NCI-H2196 treated with DMSO at 0.1 percent for 48 hours (cell line): Measurements from ENCODE around the gene TRIM41.

ENCODE experiments used
- DNase-seq: peaks from one replicate; lab custom pipeline; 2025; ENCODE audit not compliant: unreplicated experiment; lab: John Stamatoyannopoulos, UW

Gene TRIM41

DNA sequence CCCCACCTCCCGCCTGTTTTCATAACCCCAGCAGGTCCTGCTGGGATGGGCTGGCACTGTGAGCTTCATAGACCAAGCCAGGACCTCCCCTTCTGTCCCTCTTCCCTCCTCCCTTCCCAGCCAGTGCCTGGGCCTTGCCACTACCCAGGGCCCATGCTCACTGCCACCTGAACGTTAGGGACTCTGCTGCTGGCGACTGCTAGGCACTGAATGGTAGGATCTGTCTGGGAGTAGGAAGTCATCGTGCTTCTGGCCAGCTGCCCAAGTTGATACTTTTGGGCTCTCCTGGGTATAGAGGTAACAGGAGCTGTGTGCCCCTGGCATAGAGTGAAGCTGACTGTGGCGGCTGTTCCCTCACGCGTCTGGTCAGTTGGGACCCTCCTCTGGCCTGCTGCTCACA, 8.4 kb downstream of the TRIM41 start:
- DNase-seq, result no peak

GRCh38 chr5:181232593-181232992, 9.5 kb downstream of the TRIM41 start:
- no peak for DNase-seq

DNA sequence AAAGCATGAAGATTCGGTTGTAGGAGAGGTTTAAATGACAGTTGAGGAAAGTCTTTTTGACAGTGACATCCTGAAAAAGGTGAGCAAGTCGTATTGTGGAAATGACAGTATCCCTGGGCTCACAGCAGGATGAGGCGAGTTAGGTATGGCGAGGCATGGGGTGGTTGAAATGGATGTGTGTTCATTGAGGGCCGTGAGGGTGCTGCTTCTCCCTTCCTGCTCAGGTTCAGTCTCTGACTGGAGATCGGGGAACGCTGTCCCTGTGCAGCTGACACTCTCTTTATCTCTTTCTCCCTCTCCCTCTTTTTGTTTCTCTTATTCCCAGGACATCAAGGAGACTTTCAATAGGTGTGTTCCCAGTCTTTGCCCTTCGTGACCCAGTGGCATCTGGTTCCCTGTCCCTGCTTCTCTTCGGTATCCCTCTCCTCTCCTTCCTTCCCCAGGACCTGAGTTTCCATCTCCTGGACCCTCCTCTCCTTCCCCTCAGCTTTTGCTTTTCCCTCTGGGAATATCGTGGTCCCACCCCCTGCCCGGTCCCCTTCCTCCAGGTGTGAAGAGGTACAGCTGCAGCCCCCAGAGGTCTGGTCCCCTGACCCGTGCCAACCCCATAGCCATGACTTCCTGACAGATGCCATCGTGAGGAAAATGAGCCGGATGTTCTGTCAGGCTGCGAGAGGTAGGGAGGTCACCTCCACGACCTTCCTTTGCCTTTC, 10.2 kb downstream of the TRIM41 start:
- DNase-seq, result no peak

GRCh38 chr5:181233801-181234454, 10.8 kb downstream of the TRIM41 start:
- no peak for DNase-seq

DNA sequence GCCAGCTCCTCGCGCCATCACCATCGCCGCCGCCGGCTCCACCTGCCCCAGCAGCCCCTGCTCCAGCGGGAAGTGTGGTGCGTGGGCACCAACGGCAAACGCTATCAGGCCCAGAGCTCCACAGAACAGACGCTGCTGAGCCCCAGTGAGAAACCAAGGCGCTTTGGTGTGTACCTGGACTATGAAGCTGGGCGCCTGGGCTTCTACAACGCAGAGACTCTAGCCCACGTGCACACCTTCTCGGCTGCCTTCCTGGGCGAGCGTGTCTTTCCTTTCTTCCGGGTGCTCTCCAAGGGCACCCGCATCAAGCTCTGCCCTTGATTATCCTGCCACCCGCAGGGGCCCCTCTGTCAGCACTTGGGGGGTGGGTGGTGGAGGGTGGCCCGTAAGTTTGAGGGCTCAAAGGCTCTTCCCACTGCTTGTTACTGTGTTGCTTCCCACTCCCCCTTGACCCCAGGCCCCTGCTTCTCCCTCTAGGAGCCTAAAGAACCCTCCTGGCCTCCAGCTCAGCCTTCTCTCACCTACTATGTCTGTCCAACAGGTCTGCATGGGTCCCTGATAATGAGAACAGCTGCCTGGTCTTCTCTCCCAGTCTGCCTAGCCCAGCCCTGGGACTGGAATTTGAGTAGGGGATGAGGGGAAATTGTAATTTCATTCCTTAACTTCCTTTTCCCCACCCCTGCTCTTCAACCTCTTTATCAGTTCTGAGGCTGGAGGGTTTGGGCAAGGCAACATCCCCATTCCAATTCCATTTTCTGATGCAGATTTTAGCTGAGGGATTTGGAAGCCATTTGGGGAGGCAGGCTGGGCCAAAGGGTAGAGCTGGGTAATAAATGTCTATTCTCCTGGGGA, 11.6 kb downstream of the TRIM41 start:
- DNase-seq, result no peak

DNA sequence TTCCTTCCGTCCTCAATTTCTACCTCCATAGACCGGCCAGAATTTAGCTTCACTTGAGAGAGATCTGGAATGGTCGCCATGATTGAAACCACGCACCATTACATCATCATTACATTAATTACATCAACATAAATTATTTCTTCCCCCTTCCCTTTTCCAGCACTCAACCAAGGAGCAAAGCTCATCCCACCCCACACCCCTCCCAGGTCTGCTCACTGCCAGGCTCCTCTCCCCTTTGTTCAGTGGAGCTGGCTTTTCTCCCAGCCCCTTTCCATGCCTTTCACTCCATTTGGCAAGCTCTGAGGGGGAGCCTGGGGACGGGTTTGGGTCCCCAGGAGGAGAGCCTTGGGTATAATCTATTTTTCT, 12.2 kb downstream of the TRIM41 start:
- no peak for DNase-seq

DNA sequence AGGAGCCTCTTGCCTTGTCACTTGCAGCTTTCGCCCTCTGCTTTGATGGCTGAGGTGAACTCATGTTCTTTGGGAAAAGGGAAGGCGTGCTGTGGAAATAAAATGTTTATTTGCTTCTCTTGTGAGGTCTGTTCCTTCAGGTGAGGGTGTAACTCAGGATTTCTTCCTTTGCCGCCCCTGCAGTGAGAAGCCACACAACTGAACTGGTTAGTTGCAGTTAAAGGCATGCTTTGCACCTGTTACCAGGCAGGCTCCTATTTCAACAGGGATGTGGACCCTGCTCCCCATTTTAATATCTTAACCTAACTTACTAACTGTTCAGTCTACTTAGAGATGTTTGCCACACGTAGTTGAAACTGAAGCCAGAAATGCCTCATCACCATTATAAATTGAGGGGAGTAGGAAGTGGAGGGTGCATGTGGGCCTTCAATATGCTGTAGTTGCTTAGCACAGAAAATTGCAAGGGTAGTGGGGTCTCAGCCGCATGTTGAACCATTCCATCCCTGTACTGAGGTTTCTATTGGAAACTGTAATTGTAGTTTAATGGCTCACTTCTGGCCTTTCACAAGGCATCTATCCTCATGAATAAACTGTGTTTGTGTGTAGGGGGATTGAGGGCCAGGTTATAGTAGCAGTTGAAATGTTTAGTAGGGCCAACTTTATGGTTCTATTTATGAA, 12.7 kb downstream of the TRIM41 start:
- no peak for DNase-seq

DNA sequence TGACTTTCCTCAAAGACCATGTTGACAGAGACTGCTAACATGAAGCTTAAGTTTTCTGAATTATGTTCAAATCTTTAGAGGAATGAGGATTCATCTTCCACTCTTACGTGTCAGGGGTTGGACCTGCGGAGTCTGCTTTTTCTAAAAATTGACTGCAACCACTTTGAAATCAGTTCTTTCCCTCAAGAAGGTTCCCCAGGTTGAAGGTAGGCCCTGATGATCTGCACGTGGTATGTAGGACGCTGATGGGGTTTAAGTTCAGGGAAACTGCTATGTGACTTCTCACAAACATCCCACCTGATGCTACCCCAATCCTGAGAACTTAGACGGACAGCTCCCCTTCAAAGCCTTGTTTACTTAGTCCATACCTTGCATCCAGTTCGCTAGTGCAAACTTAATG, 13.4 kb downstream of the TRIM41 start:
- DNase-seq, result no peak

GRCh38 chr5:181236954-181237641, 14.0 kb downstream of the TRIM41 start:
- no peak for DNase-seq

- DNase-seq, result no peak
Observed at GRCh38 chr5:181237729-181238385, 14.8 kb downstream of the TRIM41 start.

DNA sequence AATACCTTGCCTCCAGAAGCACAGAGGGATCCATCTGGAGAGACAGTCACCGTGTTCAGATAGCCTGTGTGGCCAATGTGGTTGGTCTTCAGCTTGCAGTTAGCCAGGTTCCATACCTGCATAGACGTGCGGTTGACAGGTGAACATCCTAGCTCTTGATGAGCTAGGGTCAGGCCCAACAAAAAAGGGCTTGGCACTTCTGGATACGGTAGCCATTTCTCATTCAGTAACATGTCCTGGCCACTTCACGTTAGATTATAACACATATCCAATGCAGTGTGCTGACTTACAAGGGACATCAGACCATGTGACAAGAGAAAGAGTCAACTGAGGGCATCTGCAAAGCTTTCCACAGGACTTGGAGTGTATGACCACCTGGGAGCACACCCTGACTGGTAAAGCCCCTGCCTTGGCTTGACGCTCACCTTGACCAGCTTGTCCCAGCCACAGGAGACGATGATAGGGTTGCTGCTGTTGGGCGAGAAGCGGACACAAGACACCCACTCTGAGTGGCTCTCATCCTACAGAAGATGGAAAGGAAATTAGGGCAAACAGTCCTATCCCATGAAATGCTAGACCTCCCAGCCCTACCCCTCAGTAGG, 16.1 kb downstream of the TRIM41 start:
- DNase-seq, result no peak

- no peak for DNase-seq
Observed at GRCh38 chr5:181241393-181241975, 18.4 kb downstream of the TRIM41 start.

GRCh38 chr5:181242031-181242451, 19.0 kb downstream of the TRIM41 start:
- no peak for DNase-seq

DNA sequence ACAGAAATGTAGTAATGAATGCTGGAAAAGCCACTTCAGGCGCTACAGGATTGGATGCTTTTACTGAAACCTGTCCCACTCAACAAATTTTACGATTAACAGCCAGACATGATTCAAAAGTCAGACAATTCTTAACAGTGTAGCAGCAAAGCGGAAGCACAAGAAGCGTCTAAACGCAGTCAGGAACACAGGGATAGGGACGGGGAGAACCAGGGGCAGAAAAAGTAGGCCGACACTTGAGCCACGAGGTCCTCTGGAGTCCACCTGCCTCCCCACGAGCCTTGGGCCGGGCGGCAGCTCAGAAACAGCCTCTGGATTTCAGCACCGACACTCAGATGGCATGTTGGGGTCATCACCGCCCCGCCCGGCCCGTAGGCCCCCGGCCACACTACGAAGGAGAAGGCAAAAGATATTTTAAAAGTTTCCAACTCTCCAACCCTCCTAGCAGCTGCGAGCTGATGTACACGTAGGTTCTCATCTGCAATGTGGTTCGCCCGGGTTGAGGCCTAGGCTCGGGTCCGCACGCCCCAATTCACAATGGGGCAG, 20.0 kb downstream of the TRIM41 start:
- no peak for DNase-seq

DNA sequence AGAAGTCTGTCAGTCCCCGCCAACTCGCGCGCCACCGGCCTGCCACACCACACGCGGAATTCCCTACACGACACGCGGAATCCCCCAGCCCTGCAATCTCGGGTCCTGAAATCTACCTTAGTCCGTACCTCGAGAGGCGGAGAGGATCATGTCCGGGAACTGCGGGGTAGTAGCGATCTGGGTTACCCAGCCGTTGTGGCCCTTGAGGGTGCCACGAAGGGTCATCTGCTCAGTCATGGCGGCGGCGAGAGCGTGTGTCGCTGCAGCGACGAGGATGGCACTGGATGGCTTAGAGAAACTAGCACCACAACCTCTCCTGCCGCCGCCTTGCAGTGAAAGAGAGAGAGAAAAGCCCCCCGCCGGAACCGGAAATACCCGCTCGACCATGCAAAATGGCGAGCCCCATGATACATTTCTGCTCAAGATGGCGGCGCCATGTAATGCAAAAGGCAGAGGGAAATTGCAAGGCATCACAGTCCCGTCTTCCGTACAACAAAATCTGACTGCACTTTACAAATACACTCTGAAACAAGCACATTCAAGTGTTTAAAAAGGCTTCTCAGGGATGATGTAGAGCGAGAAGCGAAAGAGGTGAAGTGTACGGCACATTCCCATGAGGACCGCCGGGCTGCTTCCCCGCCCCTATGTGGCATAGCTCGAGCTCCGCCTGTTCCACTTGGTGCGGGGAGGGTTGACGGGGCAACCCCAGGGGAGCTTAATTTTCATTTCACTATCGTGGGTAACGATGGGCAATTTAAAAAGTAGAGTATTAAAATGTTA, 20.7 kb downstream of the TRIM41 start, which contains the start of gene RACK1:
RACK1 (minus strand) TSS at position 343 of the 780 bp plus-strand sequence; CDS start at position 237, 106 bp downstream.
- DNase-seq, result no peak

DNA sequence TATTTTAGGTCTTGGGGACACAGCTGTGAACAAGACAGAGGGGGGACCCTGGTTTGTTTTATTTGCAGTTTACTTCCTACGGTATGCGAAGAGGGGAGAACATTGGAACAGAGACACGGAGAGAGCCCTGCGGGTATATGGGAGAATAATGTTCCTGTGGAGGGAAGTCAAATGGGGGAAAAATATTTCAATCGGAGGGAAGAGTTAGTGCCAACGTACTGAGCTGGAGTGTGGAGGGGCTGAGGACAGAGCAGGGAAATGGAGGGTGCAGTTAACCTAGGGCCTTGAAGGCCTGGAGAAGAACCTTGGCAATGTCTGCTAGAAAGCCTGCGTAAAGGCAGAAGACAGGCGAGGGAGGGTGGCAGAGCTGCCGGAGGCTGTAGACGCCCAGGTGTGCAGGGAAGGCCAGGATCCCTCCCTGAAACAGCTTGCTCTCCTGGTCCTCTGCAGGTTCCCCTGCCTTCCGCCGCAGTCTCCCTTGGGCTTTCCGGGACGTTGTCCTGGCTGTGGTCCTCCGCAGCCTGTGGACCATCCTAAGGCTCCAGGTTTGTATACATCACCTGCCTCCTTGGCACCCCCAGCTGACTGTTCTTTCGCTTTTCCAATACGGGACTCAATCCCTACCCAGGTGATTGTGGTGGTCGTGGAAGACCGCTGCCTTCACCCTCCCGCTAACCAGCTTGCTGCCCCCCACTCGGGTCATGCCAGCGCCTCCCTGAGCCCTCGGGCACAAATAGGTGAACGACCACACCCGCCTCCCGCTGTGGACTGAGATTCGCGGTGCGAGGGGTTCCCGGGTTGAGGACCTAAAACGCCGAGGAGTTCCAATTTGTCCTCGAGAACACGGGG, 22.6 kb downstream of the TRIM41 start:
- no peak for DNase-seq

DNA sequence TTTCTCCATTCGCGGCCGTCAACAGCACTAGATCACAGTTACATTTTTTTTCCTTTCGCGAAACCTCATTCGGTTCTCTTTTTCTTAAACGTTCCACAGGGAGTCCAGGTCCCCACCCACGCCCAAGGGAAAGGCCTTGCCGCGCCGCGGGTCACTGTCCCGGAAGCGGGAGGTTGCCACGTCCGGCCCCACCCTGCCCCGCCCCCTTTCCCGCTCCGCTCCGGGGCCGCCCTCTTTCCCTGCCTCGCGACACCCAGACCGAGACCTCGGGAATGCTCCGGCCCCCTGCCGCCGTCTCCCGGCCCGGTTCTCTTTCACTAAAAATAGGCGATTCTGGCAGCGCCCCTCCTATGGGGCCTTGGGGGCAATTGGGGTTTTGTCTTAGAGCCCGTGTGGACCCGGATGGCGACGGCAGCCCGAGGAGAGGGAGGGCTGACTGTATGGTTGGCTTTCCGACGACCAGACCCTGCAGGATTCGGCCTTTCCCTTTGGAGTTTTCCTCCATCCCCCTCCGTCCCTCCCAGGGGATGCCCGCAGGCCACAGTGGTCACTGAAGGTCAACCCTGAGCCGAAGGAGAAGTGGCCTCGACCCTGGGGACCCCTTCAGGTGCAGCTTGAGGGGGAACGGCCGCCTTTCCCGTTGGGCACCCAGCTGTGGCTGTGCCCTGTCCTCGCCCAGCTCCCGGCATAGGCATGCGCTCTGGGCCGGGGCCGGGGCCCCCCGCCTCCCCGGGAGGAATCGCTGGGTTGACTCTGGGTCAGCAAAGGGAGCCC, 23.4 kb downstream of the TRIM41 start:
- no peak for DNase-seq
